ENCODE results near the gene FBXO8.
"Not testable (repeated sequence)": the region's sequence is repeated elsewhere in the genome, so short reads cannot be mapped to it uniquely, and the experiment has no call there.

Gene FBXO8

DNA sequence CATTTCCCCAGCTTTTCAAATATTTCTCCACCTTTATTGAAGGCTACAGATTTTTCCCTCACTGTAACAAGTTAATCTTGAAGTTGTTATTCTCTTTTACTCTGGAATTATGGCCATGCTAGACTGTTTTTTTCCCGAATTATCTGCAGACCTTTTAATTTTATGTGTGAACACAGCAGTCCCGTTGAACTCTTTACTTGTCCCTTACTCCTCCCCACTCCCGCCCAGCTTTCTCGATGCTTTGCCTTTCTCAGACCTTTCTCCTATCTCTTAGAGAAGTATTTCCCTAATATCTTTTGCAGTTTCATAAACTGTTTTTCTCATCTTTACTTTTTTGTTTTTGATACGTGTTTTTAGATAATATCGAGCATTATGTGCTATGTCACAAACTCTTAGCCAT, 1.0 kb upstream of the FBXO8 start:
- no peak for DNase-seq (ENCODE audit: low read depth in 2 of 2)

DNA sequence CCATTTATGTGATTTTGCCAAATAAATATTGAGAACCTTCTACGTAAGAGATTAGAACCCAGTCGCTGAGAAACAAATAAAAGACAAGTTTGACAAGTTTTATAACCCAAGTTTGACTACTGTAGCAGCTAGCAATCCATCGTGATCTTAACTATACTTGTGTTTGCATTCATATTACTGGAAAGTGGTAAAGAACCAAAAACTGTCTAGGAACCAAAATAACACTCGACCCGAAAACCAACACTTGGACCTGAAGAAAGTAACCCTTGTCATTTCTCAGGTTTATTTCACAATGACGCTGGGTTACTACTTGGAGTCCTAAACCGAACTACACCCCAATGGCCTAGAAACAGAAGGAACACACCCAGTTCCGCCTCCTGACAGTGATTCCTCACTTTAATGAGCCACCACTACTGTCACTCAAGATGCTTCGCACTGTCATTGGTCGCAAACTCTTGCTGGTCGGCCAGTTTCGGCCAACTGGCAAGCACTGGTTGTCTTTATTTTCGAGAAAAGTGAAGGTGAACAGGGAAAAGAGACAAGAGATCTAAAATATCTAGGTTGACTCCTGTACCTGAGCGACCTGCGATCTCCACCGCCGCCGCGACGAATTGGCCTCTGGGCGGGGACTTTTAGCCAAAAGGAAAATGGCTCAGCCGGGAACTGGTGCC, 496 bp downstream of the FBXO8 start:
- peak; percentile 60 to 61 for DNase-seq (ENCODE audit: low read depth in 2 of 2)

DNA sequence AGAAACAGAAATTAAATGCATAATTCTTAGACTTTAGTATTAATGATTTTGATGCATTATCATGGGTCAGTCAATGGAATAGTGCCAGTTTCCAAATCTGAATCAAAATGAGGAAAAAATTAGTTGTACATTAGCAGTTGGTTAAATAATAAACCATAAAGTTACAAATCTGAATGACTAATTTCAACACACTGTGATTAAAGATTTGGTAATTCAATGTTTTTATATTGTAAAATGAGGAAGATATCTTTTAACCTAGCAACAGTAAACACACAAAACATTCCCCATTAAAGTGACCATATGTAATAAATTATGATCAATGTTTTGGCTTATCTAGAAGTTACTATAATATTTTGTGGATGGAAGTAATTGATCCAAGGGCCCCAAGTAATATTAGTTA, 1.6 kb downstream of the FBXO8 start:
- DNase-seq (ENCODE audit: low read depth in 2 of 2) = no peak

DNA sequence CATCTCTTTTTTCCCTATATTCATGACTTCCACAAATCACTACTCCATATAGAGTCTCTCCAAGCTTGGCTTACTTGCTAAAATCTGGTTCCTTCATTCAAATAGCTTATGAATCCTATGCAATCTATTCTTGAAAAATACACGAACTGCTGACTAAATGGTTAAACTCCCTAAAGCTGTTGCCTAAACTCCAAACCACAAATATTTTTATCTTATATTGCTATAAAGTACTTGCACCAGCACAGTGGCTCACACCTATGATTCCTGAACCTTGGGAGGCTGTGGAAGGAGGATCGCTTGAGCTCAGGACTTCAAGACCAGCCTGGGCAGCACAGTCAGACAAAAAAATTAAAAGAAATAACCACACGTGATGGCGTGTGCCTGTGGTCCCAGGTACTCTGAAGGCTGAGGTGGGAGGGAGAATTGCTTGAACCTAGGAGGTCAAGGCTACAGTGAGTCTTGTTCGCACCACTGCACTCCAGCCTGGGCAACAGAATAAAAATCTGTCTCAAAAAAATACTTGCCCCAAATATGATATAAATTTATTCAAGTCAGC, 2.2 kb downstream of the FBXO8 start:
- no peak for DNase-seq (ENCODE audit: low read depth in 2 of 2)

DNA sequence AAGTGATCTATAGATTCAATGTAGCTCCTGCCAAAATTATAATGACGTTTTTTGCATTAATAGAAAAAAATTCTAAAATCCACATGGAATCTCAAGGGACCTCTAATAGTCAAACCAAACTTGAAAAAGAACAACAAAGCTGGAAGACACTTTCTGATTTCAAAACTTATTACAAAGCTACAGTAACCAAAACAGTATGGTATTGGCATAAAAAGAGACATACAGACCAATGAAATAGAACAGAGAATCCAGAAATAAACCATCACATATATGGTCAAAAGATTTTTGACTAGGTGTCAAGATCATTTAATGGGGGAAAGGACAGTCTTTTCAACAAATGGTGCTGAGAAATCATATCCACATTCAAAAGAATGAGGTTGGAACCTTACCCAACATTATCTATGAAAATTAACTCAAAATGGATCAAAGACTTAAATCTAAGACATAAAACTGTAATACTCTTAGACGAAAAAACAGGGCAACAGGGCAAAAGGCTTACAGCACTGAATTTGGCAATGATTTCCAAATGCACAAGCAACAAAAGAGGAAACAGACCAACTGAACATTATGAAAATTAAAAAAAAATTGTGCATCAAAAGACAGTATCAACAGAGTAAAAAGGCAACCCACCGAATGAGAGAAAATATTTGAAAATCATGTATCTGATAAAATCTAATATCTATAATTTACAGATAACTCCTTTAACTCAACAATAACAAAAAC, 3.9 kb downstream of the FBXO8 start:
- no peak for DNase-seq (ENCODE audit: low read depth in 2 of 2)

DNA sequence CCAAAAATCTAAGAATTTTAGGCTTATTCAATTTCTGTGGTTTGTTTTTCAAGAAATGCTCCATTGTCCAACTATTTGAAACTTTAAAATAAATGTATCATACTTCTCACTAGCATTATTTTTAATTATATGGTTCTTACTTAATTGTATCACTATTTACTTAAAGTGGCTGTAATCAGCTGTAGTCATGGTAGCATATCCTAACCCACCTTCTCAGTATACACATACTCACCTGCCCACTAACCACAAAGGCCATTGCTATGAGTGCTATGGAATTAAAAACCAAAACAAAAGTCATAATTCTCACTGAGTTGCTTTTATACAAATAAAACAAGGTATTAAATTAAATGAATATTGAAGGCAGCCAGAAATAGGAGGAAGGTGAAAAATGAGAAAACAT, 5.0 kb downstream of the FBXO8 start:
- no peak for DNase-seq (ENCODE audit: low read depth in 2 of 2)

DNA sequence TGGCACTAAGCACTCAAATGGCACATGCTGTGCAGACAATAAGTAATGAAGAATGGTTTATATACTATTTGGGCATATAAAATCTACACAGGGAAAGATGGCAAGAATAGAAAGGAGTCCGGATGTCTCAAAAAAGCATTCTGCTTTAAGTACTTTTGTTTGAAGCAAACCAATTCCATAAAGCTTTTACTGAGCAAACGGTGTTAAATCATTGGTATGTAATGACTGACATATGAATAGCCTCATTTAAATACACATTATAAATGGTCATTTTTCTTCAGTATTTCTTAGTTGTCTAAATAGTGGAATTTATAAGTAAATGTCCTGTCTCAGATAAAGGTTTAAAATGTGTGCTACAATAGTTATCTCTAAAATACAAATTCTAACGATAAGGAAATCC, 6.0 kb downstream of the FBXO8 start:
- DNase-seq (ENCODE audit: low read depth in 2 of 2) = no peak

DNA sequence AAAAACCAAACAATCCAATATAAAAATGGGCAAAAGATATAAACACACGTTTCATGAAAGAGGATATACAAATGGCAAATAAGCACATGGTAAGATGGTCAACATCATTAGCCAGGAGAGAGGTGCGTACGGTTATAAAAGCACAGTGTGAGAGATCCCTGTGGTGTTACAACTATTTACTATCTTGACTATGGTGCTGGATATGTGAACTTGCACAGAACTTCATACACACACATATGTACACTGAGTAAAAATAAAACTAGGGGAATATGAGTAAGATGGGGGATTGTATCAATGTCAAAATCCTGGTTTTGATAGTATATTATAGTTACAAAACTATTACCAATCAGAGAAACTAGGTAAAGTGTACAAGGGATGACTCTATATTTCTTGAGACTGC, 8.4 kb downstream of the FBXO8 start:
- no peak for DNase-seq (ENCODE audit: low read depth in 2 of 2)

DNA sequence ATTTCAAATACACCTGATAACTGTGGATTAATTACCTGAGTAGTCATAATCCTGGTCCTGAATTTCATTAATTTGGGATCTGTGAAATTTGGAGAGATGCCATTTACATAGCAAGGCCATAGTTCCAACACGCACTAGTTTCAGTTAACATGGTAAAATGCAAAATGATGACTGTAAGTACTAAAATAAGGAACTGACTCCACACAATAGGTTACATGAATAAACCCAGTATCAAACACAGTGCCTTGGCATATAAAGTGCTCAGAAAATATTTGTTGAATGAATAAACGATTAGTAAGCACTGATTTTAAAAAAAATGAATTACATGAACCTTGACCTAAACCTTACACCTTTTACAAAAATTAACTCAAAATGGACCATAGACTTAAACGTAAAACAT, 9.0 kb downstream of the FBXO8 start:
- DNase-seq (ENCODE audit: low read depth in 2 of 2) = no peak

DNA sequence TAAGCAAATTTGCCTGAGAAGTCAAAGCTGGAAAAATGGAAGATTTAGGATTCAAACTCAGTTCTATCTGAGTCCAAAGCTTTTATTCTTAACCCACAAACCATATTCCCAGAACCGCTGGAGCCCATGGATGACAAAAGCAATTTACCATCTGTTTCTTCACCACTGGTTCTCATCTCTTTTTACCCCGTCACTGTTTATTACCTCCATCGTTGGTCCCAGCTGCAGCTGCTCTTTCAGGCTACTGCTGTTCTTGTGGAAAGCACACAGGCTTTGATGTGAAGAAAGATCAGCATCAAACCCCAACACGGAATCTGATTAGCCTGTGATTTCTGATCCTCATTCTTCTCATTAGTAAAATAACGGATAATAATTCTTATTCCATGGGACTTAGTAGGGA, 9.5 kb downstream of the FBXO8 start:
- DNase-seq (ENCODE audit: low read depth in 2 of 2) = no peak

DNA sequence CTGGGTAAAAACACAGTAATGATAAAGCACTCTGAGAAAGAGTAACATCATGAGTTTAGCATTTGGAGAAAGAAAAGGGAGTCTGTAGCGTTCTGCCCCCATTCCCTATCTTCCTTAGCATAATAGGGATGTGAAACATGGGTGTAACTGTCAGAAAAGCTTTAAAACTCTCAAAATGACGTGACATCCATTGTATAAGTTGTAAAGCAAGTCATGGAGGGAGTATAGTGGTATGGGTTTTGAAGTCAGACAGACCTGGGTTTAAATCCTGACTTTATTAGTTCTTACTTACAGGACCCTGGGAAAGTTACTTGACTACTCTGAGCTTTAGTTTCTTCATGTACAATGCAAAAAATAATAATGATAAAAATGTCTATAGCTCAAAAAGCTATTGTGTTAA, 17.1 kb downstream of the FBXO8 start:
- no peak for DNase-seq (ENCODE audit: low read depth in 2 of 2)

DNA sequence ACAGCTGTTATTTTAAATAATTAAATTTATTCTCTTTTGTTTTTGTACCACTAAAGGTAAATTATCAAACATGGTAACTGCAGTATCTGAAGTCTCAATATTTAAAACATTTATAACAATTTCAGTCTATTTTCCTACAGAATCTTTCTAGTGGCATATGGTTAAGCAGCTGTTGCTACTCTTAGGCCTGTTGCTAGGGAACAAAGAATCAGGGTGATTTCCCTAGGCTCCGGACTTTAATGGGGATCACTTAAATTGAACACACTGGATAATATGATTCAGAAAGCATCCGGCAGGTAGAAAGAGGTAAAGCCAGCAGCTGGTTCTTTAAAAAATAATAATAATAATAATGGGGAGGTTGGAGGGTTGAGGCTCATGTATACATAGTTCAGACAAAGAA, 17.6 kb downstream of the FBXO8 start:
- DNase-seq (ENCODE audit: low read depth in 2 of 2) = no peak

DNA sequence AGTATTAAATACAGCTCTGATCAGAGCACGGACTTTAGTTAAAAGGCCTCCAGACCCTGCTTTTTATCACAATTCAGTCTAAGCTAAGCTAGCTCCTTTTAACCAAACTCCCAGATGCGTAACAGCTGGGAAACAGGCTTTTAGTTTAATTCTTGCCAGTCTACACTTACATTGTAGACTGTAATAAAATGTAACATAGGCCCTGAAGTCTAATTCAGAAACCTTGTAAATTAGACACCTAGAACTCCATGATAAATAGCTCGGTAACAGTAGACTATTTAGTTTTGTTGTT, 20.1 kb downstream of the FBXO8 start:
- DNase-seq (ENCODE audit: low read depth in 2 of 2) = no peak

DNA sequence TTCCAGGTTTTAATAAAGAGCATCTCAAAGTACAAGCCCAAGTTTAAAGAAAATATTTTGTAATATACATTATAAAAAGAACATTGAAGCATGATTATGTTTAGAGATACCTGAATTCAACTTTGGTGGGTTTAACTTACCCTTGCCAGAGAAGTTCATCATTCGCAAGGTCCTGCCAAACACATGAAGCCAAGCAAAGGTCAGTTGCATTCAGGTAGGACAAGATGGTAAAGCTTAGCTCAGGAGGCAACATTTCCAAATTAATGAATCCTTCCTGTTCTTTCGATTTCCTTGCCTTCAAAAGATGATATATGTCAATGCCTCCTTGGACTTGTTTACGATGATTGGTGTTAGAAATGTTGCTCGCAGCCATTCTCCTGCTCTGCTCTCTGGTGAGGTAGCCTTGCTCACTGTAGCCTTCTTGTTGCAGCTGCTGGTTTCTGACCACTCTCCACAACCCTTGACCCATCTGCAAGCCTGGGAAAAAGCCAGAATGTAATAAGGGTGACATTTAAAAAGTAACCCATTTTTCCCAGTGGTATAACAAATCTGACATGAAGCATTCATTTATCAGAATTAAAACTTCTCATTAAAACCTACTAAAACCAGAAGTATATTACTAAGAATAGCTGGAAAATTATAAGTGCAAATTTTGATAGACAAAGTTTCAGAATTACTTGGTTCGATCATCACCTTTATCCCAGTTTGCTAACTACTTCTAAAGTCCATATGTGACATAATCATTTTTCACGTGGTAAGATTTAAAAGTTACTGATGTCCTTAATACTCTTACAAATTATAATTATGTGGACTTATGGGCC, 20.6 kb downstream of the FBXO8 start:
- DNase-seq (ENCODE audit: low read depth in 2 of 2) = no peak

DNA sequence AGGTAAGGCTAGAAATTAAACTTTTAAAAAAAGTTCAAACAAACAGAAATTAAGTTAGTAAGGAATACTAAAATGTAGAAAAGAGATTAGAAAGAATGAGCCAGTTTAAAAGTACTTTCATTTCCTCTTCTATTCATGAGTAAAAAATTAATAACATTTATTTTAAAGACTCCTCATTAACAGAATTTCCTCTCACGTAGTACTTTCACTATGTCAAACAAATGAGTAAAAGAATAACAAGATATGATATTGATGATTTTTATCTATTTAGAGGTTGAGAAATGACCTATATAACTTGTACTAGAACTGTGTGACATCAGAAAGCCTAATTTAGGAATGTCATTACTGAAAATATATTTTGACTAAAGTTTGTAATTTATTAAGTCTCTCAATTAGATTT, 22.0 kb downstream of the FBXO8 start:
- DNase-seq (ENCODE audit: low read depth in 2 of 2) = not testable (repeated sequence)

DNA sequence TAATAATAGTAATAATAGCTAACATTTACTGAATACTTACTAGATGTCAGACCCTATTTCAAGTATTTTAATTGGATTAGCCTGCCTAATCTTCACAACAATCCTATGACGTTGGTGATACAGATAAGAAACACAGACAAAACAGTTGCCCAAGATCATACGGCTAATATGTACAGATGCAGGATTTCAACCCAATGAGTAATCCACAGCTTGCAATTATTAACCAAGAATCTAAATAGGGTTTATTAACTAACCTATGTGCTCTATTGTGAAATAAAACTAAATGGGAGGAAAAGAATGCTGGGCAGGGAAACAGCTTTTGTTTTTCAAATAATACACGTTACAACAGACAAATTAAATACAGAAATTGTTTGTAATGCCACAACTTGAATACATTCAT, 23.4 kb downstream of the FBXO8 start:
- no peak for DNase-seq (ENCODE audit: low read depth in 2 of 2)

DNA sequence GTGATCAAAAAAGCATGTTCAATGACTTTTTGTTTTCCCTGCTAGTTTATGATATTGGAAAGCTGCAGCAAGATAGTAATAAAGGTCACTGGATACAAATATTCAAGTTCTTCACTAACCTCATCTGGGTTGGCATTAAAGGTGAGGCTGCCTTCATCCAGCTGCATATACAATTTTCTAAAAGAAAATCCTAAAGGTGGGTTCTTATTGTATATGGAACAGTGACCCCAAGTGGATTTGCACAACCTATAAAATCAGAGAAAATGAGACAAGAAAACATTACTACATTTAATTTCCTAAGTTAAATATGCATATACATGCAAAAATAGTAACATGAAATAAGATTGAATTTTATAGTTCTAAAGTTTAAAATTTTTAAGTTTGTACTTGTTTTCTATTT, 23.9 kb downstream of the FBXO8 start:
- DNase-seq (ENCODE audit: low read depth in 2 of 2) = no peak

DNA sequence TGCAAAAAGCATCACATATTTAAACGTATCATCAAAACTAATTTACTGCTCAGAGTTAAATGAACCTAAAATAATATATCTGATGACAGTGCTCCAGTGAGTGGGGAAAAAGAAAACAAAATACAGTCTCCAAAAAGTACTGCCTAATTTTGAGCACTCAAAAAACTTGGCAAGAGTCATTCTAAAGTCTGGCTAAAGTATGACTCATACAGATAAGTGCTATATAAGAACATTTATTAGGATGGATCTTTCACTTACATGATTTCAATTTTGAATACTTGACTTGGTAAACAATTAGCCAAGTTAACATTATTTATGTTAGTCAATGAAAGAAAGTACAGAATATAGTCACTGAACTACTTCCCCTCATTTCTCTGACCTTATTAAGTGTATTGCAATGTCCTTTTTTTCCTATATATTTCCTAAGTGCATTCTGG, 27.2 kb downstream of the FBXO8 start:
- DNase-seq (ENCODE audit: low read depth in 2 of 2) = no peak

DNA sequence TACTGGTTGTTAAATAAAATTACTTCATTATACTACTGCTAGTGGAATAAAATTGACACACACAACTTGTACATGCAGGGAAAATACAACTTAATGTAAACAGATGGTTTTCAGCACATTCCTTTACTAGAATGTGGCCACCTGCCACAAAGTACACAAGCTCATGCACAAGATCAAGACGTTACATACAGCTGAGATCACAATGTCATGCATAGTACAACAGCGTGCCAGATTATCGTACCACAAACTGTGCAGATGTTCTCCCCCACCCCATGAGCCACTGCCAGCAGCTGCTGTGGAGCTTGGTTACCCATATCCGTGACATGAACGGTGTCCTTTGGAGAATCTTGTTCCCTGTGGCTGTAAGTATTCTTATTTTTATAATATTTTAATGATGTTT, 27.7 kb downstream of the FBXO8 start:
- DNase-seq (ENCODE audit: low read depth in 2 of 2) = no peak

DNA sequence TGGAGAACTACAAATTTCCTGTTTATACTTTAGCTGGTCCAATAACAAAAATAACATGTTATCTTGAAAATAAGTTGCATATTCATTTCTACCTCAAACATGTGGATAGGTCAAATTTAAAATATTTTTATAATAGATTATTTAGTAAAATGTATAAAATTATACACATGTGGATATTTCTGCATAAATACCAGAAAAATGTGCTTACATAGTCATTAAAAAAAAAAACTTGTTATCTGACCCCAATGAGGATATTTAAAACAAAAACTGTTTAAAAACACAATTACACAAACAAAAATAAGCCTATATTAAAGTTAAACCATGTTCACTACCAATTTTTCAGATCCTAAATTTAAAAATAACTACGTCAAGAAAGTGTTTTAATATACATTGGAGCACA, 28.1 kb downstream of the FBXO8 start:
- no peak for DNase-seq (ENCODE audit: low read depth in 2 of 2)

DNA sequence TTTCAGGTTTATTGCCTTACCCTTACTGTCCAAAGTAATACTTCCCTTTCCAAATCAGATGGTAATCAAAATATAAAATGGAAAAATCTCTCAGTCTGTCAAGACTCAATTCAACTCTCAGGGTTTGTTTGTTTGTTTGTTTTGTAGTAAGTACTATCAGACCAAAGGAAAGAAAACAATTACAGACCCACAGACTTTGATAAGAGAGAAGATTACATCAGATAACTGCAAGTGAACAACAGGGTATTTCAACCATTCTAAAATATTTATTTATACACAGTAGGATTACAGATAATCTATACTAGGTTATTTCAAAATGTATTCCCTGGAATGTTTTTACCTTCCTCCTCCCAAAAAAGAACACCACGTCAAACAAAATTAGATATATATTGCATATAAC, 28.9 kb downstream of the FBXO8 start:
- no peak for DNase-seq (ENCODE audit: low read depth in 2 of 2)

DNA sequence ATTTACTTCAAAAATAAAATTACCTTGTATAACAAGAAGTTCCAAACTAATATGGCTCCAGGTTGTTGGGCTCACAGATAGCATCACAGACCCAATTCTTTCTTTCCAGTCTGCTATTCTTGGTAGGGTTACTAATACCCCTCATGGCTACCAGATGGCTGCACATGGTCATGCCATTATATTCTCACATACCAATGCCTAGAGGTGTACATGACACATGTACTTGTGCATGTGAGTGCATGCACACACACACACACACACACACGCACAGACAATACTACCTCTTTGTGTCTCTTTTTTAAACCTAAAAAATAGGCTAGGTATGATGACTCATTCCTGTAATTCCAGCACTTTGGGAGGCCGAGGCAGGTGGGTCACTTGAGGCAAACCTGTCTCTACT, 31.1 kb downstream of the FBXO8 start:
- no peak for DNase-seq (ENCODE audit: low read depth in 2 of 2)

DNA sequence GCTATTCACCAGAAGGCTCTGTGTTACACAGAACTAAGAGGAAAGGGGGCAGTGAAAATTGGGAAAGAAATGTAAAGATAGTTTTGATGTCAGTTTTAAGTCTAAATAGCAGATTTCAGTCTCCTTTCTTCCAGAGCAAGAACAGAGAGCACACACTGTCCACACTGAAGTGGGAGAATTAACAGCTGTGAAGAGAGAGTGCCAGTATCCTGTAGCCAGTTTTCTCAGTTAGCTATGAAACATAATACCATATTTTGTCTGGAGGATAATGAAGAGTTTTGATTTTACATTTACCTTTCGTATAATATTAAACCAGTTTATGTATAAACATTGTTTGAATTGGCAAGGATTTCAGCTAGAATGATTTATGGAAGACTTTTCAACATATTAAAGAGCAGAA, 35.1 kb downstream of the FBXO8 start:
- DNase-seq (ENCODE audit: low read depth in 2 of 2) = no peak

Data from stimulated activated CD4-positive, alpha-beta T cell treated with anti-CD3 and anti-CD28 coated beads, Interleukin-12 subunit alpha, Interleukin-12 subunit beta, amount 100 ng/mL, for 24 hours (primary cell).